ENCODE data around the gene MINK1. TPM values are rescaled to one million over a fixed set of nuclear protein-coding genes. Genes with fewer than 3 reads are reported as not detected.

Gene MINK1
- total RNA-seq, 3 donors from 2014 or later (not counting 1 experiment from before 2014, with no cell fraction given): 103 to 122 (median 110) TPM

DNA sequence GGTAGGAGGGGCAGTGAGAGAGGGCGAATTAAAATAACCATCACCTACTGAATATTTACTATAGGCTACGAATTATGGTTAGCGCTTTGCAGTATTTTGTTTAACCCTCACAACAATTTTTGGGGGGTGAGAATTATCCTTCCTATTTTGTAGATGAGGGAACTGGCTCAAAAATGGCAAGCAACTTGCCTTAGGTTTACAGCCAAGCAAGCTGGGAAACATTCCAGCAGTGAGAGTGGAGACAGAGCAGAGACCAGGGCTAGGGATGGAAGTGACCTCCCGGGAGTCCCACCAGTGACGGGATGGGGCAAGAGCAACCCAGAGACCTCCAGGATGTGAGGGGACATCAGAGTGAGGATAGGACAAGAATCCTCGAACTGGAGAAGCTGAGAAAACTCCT lies 46.6 kb upstream of the MINK1 start:
- H3K4me1 ChIP-seq (ENCODE audit: control insufficient read depth, insufficient read depth, low read length): peaks cover 35% of the 10 kb centered on the region
- 23% methylated on average over 3 of the region's 6 CpGs for WGBS (ENCODE audit: insufficient coverage)
- peaks cover 33 to 40% of the 10 kb centered on the region in 2 donors for H3K27me3 Mint-ChIP-seq (ENCODE audit: low read depth in 2 of 2)
- intact Hi-C loops (cut with micrococcal nuclease): no loop called here
- TF ChIP-seq, protein P1, sequence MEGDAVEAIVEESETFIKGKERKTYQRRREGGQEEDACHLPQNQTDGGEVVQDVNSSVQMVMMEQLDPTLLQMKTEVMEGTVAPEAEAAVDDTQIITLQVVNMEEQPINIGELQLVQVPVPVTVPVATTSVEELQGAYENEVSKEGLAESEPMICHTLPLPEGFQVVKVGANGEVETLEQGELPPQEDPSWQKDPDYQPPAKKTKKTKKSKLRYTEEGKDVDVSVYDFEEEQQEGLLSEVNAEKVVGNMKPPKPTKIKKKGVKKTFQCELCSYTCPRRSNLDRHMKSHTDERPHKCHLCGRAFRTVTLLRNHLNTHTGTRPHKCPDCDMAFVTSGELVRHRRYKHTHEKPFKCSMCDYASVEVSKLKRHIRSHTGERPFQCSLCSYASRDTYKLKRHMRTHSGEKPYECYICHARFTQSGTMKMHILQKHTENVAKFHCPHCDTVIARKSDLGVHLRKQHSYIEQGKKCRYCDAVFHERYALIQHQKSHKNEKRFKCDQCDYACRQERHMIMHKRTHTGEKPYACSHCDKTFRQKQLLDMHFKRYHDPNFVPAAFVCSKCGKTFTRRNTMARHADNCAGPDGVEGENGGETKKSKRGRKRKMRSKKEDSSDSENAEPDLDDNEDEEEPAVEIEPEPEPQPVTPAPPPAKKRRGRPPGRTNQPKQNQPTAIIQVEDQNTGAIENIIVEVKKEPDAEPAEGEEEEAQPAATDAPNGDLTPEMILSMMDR (IDR thresholded peaks at IDR 0.05): no peak
- no peak for ATAC-seq
- no peak for DNase-seq
- H3K9me3 ChIP-seq (ENCODE audit: control insufficient read depth, insufficient read depth, low read length): no peaks in the 10 kb centered on the region
- H3K27ac ChIP-seq (ENCODE audit: low read length): no peak overlapping the region
- H3K4me3 ChIP-seq (ENCODE audit: low read length): no peak overlapping the region
- peaks cover 42% of the 10 kb centered on the region for H3K27me3 ChIP-seq (ENCODE audit: control insufficient read depth, insufficient read depth, low read length)
- H3K9me3 Mint-ChIP-seq: no peaks in the 10 kb centered on the region
- peak overlapping the region; percentile 64 for H3K4me3 Mint-ChIP-seq
- no peaks in the 10 kb centered on the region for H3K36me3 Mint-ChIP-seq
- no peaks in the 10 kb centered on the region for H3K36me3 ChIP-seq (ENCODE audit: control insufficient read depth, insufficient read depth, low read length)
- peaks cover 13 to 21% of the 10 kb centered on the region in 2 donors for H3K4me1 Mint-ChIP-seq
- no peak overlapping the region for H3K27ac Mint-ChIP-seq

DNA sequence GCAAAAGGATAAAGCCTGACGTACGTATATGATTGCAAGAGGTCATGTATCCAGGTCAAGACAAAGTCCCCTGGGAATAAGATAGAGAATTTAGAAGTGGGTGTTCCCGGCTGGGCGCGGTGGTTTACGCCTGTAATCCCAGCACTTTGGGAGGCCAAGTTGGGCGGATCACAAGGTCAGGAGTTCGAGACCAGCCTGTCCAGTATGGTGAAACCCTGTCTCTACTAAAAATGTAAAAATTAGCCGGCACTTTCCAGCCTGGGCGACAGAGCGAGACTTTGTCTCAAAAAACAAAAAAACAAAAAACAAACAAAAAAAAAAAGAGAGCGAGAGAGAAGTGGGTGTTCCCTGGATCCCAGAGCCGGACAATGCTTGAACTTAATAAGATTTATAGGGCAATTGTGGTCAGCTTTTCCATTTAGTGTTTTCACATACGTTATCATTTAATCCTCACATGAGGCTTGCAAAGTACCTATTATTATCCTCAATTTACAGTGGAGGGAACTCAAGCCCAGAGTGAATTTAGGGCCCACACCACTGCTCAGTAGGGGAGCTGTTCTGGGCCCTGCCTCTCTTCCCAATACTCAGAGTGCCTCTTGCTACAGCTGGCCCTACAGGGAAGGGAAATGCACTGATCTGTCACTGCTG lies 44.9 kb upstream of the MINK1 start:
- H3K27me3 Mint-ChIP-seq (ENCODE audit: low read depth in 2 of 2): peaks cover 26 to 33% of the 10 kb centered on the region in 2 donors
- TF ChIP-seq, protein P1 (IDR thresholded peaks at IDR 0.05): no peak
- no peaks in the 10 kb centered on the region for H3K9me3 Mint-ChIP-seq
- H3K27ac Mint-ChIP-seq: peak overlapping the region; percentile 49 to 66
- no peak for ATAC-seq
- H3K36me3 ChIP-seq (ENCODE audit: control insufficient read depth, insufficient read depth, low read length): no peaks in the 10 kb centered on the region
- WGBS (ENCODE audit: insufficient coverage): 88% methylated on average over 12 of the region's 14 CpGs
- no peak overlapping the region for H3K4me3 ChIP-seq (ENCODE audit: low read length)
- intact Hi-C loops (cut with micrococcal nuclease): no loop called here
- peak overlapping the region; percentile 81 for H3K4me3 Mint-ChIP-seq
- H3K4me1 ChIP-seq (ENCODE audit: control insufficient read depth, insufficient read depth, low read length): peaks cover 35% of the 10 kb centered on the region
- peaks cover 36% of the 10 kb centered on the region for H3K27me3 ChIP-seq (ENCODE audit: control insufficient read depth, insufficient read depth, low read length)
- DNase-seq: no peak
- H3K36me3 Mint-ChIP-seq: no peaks in the 10 kb centered on the region
- H3K4me1 Mint-ChIP-seq: peaks cover 13 to 16% of the 10 kb centered on the region in 2 donors
- H3K27ac ChIP-seq (ENCODE audit: low read length): no peak overlapping the region
- H3K9me3 ChIP-seq (ENCODE audit: control insufficient read depth, insufficient read depth, low read length): no peaks in the 10 kb centered on the region

- no peak for ATAC-seq
- H3K4me1 Mint-ChIP-seq: peaks cover 13 to 16% of the 10 kb centered on the region in 2 donors
- Histone ChIP-seq H3K9me3 (ENCODE audit: control insufficient read depth, insufficient read depth, low read length) (no peaks in the 10 kb centered on the region), H3K36me3 (ENCODE audit: control insufficient read depth, insufficient read depth, low read length) (no peaks in the 10 kb centered on the region), H3K27ac (ENCODE audit: low read length) (peak within 1 kb of the TSS; percentile 21), H3K4me1 (ENCODE audit: control insufficient read depth, insufficient read depth, low read length) (peaks cover 35% of the 10 kb centered on the region), H3K27me3 (ENCODE audit: control insufficient read depth, insufficient read depth, low read length) (peaks cover 30% of the 10 kb centered on the region), H3K4me3 (ENCODE audit: low read length) (peak within 1 kb of the TSS; percentile 49)
- H3K4me3 Mint-ChIP-seq: peak within 1 kb of the TSS; percentile 83
- H3K36me3 Mint-ChIP-seq: no peaks in the 10 kb centered on the region
- intact Hi-C loops (cut with micrococcal nuclease): no loop called here
- TF ChIP-seq, protein P1 (IDR thresholded peaks at IDR 0.05): no peak
- WGBS (ENCODE audit: insufficient coverage): 35% methylated on average over 61 of the region's 62 CpGs
- H3K27ac Mint-ChIP-seq: peak within 1 kb of the TSS; percentile 85
- H3K27me3 Mint-ChIP-seq (ENCODE audit: low read depth in 2 of 2): peaks cover 25% of the 10 kb centered on the region in 2 donors
- DNase-seq: no peak
- H3K9me3 Mint-ChIP-seq: no peaks in the 10 kb centered on the region
These were observed 44.1 kb upstream of the MINK1 start, which contains the start of gene GLTPD2 for GRCh38 chr17:4788807-4789700. Gene GLTPD2, plus strand, starts transcription at chr17:4788964. Its CDS starts 48 bp downstream, at chr17:4789012.
